ENCODE data around the gene NSL1.
"Not testable (repeated sequence)": the region's sequence is repeated elsewhere in the genome, so short reads cannot be mapped to it uniquely, and the experiment has no call there.

NSL1 gene, protein sequence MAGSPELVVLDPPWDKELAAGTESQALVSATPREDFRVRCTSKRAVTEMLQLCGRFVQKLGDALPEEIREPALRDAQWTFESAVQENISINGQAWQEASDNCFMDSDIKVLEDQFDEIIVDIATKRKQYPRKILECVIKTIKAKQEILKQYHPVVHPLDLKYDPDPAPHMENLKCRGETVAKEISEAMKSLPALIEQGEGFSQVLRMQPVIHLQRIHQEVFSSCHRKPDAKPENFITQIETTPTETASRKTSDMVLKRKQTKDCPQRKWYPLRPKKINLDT

DNA sequence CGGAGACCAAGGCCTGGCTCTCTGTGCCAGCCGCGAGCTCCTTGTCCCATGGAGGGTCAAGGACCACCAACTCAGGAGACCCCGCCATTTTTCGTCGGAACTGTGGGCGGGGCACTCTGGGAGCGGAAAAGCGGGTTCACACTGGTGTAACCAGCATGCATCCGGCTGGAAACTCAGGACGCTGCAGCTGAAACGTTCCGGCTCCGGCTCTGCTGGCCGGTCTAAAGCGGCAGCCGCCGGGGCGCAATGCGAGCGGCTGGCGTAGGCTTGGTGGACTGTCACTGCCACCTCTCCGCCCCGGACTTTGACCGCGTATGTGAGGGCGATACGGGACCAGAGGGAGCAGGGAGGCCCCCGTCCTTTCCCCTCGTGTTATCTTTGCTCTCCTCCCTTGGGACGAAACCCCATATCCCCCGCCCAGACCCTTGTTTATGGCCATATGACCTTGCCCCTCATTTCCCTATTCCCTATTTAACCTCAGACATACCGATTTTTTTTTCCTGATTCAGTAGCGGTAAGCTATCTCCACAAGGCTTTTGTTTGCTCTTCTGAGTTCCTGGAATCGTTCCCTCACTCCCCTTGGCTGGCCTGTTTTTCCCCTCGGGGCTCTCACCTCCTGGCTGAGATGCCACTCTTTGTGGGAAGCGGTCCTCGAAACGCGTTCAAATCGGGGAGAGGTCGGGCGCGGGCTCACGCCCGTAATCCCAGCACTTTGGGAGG lies at the start of gene NSL1, which contains the start of gene TATDN3:
Gene NSL1 (minus strand): TSS at position 102 of the 720 bp plus-strand sequence. CDS start 14 bp downstream, at position 88.
Gene TATDN3 (plus strand): TSS at position 219 of the 720 bp plus-strand sequence. CDS start 28 bp downstream, at position 247.
- DNase-seq = peak; percentile 88

DNA sequence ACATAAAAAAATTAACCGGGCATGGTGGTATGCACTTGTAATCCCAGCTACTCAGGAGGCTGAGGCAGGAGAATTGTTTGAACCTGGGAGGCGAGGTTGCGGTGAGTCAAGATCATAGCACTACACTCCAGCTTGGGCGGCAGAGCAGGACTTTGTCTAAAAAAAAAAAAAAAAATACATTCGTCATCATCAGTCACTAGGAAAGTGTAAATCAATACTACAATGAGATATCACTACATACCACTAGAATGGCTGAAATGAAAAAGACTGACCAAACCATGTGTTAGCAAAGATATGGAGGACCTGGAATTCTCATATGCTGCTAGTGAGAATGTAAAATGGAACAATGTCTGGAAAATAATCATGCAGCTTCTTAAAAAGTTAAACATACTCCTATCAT lies 46.6 kb upstream of the NSL1 start:
- DNase-seq = no peak

DNA sequence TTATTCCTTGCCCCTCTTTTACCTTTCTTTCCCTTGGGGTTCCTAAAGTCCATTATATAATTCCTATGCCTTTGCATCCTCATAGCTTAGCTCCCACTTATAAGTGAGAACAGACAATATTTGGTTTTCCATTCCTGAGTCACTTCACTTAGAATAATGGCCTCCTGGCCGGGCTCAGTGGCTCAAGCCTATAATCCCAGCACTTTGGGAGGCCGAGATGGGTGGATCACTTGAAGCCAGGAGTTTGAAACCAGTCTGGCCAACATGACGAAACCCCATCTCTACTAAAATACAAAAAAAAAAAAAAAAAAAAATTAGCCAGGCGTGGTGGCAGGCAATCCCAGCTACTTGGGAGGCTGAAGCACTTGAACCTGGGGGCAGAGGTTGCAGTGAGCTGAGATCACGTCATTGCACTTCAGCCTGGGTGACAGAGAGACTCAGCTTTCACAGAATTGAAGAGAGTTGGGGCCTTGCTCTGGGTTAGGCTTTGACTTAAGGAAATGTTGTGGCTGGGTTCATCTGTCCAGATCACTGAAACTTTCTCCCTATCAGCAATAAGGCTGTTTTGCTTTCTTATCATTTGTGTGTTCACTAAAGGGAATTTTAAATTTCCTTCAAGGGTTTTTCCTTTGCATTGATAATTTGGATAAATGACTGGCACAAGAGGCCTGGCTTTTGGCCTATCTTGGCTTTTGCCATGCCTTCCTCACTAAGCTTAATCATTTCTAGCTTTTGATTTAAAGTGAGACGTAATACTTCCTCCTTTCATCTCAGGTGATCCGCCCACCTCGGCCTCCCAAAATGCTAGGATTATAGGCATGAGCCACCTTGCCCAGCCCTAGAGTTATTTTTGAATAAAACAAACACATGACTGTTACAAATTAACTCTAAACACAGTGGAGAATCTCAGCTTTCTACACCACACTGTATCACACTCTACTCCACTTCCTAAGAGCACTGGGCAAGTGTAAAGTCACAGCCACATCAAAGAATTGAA lies 41.9 kb upstream of the NSL1 start:
- DNase-seq = not testable (repeated sequence)

DNA sequence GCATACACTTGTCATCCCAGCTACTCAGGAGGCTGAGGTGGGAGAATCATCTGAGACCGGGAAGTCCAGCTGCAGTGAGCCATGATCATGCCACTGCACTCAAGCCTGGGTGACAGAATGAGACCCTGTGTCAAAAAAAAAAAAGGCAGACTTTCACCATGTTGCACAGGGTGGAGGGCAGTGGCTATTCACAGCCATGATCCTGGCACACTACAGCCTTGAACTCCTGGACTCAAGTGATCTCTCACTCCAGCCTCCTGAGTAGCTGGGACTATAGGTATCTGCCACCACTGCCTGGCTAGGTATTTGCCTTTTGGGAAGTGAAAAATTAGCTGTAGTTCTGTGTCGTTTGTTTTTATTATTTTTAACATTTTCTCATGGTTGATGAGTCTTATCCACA lies 36.8 kb upstream of the NSL1 start:
- no peak for DNase-seq

DNA sequence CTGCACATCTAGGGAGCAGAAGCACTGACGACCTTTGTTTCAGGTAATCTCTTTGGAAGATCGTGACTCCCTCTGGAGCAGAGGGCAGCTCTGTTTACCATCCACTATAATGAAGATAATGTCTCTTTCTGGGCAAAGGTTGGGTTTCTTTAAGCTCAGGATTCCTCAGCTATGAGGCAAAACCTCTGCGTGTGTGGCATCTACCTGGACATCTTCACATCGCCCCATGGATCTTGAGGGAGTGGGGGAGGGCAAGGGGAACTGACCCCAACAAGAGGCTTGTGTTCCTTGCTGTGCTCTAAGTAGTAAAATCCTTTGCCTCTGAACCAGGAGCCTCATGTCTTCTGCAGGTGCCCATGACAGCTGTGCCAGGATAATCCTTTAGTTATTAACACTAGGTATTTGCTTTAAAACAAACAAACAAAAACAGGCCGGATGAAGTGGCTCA lies 36.3 kb upstream of the NSL1 start:
- DNase-seq = no peak

DNA sequence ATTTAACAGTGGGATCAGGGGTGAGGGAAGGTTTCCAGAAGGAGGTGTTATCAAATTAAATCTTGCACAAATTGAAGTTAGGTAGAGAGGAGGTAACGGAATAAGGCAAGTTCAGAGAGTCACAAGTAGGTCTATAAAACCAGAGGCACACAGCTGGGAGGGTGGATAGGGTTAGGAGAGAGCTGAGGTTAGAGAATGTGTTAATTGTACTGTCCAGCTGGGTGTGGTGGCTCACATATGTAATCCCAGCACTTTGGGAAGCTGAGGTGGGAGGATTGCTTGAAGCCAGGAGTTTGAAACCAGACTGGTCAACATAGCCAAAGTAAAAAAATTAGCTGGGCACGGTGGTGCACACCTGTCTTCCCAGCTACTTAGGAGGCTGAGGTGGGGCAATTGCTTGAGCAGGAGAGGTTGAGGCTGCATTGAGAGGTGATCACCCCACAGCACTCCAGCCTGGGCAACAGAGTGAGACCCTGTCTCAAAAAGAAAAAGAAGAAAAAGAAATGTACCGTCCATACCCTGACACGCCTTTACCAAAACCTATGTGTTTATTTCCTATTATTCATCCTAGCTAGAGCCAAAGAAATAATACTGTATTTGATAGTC lies 35.7 kb upstream of the NSL1 start:
- no peak for DNase-seq

DNA sequence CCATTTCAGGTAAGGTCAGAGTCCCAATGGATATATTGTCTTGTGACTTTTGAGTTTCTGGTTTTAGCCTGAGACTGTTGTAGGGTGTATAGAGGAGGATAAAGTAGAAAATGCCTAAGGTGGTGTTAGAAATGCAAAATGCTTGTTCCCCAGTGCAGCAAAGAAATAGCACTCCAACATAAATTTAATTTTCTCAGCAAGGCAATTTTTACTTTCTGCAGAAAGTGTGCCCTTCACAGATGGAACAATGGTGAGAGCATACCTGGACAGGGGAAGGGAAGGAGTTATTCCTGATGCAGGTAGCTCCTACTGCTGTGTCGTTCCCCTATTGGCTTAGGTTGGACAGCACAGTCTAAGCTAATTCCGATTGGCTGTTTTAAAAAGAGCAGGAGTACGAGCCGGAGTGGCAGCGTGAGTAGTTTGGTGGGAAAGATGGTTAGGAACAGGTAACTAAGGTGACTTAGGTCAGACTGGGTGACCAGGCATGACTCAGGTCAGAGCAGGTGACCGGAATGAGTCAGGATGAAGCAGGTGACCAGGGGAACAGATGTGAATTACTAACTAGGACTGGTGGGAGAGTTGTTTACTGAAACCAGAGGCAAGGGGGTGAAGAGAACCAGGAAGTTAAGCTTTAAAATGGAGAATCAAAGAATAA lies 34.3 kb upstream of the NSL1 start:
- DNase-seq = no peak

DNA sequence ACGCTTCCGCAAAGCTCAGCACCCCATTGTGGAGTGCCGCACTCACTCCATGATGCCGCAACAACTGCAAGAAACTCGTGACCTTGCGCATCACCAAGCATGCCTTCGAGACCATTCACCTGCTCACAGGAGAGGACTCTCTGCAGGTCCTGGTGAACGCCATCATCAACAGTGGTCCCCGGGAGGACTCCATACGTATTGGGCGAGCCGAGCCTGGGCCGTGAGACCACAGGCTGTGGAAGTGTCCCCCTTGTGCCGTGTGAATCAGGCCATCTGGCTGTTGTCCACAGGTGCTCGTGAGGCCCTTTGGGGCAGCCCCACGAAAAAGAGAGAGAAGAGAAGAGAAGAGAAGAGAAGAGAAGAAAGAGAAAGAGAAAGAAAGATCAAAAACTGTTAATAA lies 32.6 kb upstream of the NSL1 start:
- DNase-seq = no peak

DNA sequence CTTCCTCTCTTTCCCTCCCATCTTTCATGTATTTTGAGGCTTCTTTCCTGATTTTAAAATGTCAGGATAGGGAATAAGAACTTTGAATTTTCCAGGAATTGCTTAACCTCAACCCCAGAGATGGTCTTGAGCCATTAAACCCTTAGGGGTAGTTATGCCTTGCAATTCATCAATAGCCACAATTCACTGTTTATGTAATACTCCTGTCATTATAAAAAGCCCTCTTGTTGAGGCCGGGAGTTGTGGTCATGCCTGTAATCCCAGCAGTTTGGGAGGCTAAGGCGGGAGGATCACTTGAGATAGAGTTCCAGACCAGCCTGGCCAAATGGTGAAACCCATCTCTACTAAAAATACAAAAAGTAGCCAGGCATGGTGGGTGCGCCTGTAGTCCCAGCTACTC lies 31.4 kb upstream of the NSL1 start:
- DNase-seq = no peak

DNA sequence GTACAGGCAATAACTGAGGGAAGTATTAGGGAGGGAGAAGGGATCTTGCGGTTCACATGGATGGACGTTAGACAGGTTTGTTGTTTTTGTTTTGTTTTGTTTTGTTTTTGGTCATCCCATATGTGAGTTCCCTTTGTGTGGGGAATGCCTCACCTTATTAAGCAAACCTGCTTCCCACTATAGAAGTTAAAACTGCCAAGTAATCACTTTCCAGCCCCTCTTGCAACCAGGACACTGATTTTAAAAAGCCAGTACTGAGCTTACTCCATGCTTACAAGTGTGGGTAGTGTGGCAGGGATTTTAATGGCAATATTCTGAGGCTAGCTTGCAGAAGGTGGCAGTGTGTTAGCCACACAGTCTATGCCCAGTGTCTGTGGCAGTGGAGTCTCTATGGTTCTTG lies 29.4 kb upstream of the NSL1 start:
- no peak for DNase-seq

DNA sequence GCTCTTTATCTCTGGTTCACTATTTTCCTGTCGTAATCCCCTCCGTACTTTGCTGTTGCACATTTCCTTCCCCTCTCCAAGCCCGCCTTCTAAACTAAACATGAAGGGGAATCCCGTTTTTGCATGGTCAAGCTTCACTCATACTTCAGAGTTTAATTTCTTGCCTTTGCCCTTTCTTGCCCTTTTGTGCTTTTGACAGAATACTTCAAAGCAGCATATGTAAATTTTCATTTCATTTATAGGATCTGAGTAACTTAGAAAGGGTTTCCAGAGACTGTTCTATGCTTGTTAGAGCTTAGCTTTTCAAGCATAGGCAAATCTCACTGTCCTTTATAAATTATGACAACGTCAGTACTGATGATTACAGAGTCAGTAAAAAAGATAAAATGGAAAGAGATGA lies 28.1 kb upstream of the NSL1 start:
- no peak for DNase-seq

DNA sequence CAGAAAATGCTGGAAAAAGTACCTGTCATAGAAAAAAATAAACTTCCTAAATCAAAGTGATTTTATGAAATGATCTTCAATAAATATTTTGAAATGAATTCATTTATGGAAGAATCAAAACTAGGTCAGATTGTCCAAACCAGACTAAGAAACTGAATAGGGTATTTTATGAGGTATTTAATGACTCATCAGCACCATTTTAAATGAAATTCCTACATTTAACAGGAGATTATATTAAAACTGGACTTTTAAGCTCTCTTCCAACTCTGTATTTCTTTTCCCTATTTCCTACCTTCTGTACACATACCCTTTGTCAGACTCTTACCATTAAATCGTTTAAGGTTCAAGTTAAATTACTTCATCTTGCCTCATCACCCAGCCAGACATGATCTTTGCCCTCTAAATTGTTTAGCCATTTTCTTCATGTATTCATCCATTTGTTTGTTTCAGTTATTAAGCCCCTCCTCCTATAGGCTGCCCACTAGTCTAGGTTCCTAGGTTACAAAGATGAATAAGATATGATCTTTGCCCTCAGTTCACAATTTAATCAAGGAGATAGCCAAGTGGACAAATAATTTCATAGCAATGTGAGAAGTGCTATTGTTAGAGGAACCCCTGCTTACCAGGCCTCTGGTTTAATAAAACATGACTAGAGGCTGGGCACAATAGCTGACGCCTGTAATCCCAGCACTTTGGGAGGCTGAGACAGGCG lies 25.1 kb upstream of the NSL1 start:
- DNase-seq = no peak

DNA sequence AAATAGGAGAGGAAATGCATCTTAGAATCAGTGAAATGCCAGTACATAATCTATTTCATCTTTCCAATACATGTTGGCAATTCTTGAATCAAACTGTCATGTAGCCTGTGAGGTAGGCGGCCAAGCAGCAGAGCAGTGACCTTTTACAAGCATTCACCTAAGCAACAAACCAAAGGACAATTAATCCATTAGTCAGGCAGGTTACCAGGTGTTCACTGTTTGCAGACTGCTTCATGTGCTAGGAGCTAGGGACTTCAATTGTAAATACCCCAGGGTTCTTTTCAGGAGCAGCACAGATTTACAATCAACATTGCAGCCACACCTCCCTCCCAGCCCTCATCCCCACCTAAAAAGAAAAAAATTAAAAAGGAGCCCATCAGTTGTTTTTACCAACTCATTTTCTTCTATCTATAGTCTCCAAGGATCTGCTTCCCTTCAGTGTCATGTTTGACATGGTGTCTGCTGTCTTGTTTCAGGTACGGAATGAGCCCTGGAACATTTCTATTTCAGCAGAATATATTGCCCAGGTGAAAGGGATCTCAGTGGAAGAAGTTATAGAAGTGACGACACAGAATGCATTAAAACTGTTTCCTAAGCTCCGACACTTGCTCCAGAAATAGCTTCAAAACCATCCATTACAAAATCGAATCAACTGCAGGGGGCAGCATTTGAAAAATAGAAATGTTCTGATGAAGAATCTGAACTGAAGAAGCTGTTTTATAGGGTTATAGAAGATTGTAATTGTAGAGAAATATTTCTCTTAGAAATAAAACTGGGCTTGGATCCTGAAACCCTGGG lies 23.2 kb upstream of the NSL1 start:
- DNase-seq = peak; percentile 18

DNA sequence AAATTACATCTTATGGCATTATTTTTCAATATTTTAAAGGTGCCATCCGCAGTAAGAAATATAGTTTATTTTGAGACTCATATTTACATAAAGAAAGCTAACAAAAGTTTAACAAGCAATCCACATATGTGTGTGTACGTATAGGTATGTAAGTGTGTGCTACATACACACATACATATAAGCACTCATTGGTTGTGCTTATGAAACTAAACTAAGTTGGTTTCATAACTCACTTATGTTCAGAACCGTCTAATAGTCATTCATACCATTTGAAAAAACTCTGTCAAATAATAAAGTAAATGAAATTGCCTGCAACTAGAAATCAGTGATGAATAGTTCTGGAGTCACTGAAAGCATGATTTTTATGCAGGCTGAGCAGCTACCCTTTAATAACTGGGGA lies 14.2 kb upstream of the NSL1 start:
- DNase-seq = no peak

DNA sequence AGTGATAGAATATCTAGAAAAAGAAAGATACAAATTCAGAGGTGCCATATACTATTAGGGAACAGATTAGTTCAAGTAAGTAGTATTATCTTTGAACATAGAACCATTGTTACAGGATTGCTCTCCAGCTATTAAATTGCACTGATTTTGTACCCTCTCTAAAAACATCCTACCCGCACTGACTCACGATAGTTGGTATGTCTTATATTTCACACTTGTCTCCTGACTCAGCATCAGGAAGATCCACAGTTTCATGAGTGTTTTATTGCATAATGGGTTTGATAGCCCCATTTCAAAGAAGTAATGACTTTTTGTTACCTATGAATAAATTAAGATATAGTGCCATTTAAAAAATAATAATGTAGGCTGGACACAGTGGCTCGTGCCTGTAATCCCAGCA lies 6.1 kb upstream of the NSL1 start:
- no peak for DNase-seq

DNA sequence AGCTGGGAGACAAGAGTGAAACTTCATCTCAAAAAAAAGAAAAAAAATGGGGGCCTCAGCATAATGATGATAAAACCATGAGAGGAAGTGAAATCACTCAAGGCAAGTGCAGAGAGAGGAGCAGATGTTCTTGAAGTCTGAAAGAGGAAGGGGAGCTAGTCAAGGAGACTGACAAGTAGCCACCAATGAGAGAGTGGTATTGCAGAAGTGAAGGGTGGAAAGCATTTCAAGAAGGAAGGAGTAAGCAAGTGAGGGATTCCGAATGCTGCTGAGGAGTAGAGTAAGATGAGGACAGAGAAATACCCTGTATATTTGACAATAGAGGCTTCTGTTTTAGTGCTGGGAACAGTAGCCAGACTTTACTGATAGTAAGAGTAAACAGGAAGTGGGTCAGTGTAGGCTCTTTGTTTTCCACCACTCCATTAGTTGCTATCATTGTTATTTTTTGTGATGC lies 3.0 kb upstream of the NSL1 start:
- no peak for DNase-seq

DNA sequence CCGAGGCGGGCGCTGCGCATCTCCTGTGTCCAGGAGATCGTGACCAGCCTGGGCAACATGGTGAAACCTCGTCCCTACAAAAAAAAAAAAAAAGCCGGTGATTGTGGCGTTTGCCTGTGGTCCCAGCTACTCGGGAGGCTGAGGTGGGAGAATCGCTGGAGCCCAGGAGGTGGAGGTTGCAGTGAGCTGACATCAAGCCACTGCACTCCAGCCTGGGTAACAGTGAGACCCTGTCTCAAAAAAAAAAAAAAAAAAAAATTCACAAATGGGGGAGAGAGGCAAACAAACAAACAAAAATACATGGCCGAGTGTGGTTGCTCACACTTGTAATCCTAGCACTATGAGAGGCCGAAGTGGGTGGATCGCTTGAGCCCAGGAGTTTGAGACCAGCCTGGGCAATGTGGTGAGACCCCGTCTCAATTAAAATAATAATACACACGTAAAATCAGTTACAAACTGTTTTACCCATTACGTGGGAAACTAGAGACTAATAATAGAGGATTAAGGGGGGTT lies 875 bp upstream of the NSL1 start:
- no peak for DNase-seq

DNA sequence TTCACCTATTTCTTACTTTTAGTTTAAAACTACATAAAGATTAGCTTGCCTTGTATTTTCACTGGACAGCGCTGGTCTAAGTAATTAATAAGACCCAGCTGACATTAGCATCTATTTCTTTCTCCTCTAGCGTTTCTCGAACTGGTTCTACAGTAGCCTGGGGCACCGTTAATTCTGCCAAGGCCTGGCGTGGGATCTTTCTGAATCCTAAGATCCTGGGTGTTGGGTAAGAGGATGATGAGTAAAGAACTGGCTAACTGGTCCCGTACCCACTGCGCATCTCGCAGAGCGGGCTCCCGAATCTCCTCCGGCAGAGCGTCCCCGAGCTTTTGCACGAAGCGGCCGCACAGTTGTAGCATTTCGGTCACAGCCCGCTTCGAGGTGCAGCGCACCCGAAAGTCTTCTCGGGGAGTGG lies 309 bp downstream of the NSL1 start:
- DNase-seq = peak; percentile 83

DNA sequence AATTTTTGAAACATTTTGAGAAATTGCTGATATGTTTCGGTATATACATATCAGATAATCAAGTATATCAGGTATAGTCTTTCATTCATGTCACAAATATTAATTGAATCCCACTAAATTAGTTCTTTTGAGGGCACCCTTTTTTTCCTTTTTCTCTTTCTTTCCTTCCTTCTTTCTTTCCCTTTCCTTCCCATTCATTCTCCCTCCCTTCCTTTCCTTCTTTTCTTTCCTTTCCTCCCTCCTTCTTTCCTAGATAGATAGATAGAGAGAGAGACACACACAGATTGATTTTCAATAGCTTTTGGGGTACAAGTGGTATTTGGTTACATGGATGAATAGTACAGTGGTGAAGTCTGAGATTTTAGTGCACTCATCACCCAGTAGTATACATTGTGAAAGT lies 5.7 kb downstream of the NSL1 start:
- no peak for DNase-seq

DNA sequence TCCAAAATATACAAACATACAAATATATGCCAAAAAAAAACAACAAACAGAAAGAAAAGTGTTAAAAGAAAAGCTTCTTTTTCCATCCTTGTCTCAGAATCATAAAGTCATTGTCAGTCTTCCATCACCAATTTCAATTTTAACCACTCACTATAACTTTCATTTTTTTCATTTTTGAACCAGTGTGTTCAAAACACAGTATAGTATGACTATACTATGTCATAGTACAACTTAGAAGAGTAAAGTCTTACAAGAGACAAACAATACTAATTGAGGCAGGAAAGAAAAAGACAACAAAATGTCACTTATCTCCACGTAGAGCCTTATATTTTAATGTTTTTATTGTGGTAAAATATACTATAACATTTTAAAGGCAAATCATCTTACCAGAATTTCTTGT lies 7.6 kb downstream of the NSL1 start:
- DNase-seq = no peak
